Measurements from ENCODE around the gene SCARF2.
"Not testable (repeated sequence)": the region's sequence is repeated elsewhere in the genome, so short reads cannot be mapped to it uniquely, and the experiment has no call there.

Gene SCARF2

GRCh38 chr22:20378110-20378509 lies 59.5 kb downstream of the SCARF2 start:
- TF ChIP-seq CTCF (IDR thresholded peaks at IDR 0.05; ENCODE audit: borderline replicate concordance, extremely low read depth, low read length, poor library complexity, severe bottlenecking), result no peak
- no peak for TF ChIP-seq EZH2 (IDR thresholded peaks at IDR 0.05; ENCODE audit: borderline replicate concordance, low read depth, low read length, severe bottlenecking)
- Histone ChIP-seq H2AFZ (ENCODE audit: low read depth, low read length) (no peak overlapping the region), H3K27me3 (ENCODE audit: insufficient read depth, low read length, poor library complexity) (no peaks in the 10 kb centered on the region), H3K4me3 (ENCODE audit: low read depth in 1 of 2, low read length in 2 of 2) (no peak overlapping the region), H3K79me2 (ENCODE audit: insufficient read depth, low read length) (no peaks in the 10 kb centered on the region), H3K36me3 (ENCODE audit: insufficient read depth, low read length) (no peaks in the 10 kb centered on the region), H4K20me1 (ENCODE audit: insufficient read depth, low read length) (no peaks in the 10 kb centered on the region), H3K4me1 (ENCODE audit: insufficient read depth, low read length) (no peaks in the 10 kb centered on the region), H3K4me2 (ENCODE audit: insufficient read depth, low read length) (no peak overlapping the region), H3K9ac (ENCODE audit: low read depth, low read length) (no peak overlapping the region), H3K9me3 (ENCODE audit: insufficient read depth, low read length, severe bottlenecking) (no peaks in the 10 kb centered on the region), H3K27ac (ENCODE audit: low read length) (no peak overlapping the region)
- ATAC-seq (ENCODE audit: insufficient read depth, low read depth), result no peak
- no peak for DNase-seq

DNA sequence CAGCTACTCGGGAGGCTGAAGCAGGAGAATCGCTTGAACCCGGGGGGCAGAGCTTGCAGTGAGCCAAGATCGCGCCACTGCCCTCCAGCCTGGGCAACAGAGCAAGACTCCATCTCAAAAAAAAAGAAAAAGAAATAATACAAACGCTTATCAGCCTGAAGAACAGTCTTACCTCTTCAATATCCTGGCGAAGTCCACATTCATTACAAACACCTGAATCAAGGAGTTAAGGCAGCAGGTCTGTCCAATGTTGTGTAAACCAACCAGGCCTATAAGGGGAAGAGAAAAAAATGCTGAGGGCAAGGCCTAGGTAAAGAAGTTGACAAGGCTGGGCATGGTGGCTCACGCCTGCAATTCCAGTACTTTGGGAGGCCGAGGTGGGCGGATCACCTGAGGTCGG lies 60.6 kb downstream of the SCARF2 start:
- H3K9ac ChIP-seq (ENCODE audit: low read depth, low read length); H3K27ac ChIP-seq (ENCODE audit: low read length); ATAC-seq (ENCODE audit: insufficient read depth, low read depth); H2AFZ ChIP-seq (ENCODE audit: low read depth, low read length); H3K27me3 ChIP-seq (ENCODE audit: insufficient read depth, low read length, poor library complexity); H3K4me3 ChIP-seq (ENCODE audit: low read depth in 1 of 2, low read length in 2 of 2); H3K36me3 ChIP-seq (ENCODE audit: insufficient read depth, low read length); DNase-seq; H3K9me3 ChIP-seq (ENCODE audit: insufficient read depth, low read length, severe bottlenecking); H3K4me1 ChIP-seq (ENCODE audit: insufficient read depth, low read length); H4K20me1 ChIP-seq (ENCODE audit: insufficient read depth, low read length); H3K79me2 ChIP-seq (ENCODE audit: insufficient read depth, low read length); H3K4me2 ChIP-seq (ENCODE audit: insufficient read depth, low read length): not testable (repeated sequence)

GRCh38 chr22:20376281-20376680 lies 61.3 kb downstream of the SCARF2 start:
- H3K27me3 ChIP-seq (ENCODE audit: insufficient read depth, low read length, poor library complexity); H2AFZ ChIP-seq (ENCODE audit: low read depth, low read length); H3K9me3 ChIP-seq (ENCODE audit: insufficient read depth, low read length, severe bottlenecking); H4K20me1 ChIP-seq (ENCODE audit: insufficient read depth, low read length); DNase-seq; ATAC-seq (ENCODE audit: insufficient read depth, low read depth); H3K27ac ChIP-seq (ENCODE audit: low read length); H3K4me3 ChIP-seq (ENCODE audit: low read depth in 1 of 2, low read length in 2 of 2); H3K79me2 ChIP-seq (ENCODE audit: insufficient read depth, low read length); H3K4me2 ChIP-seq (ENCODE audit: insufficient read depth, low read length); H3K9ac ChIP-seq (ENCODE audit: low read depth, low read length); H3K4me1 ChIP-seq (ENCODE audit: insufficient read depth, low read length); H3K36me3 ChIP-seq (ENCODE audit: insufficient read depth, low read length): not testable (repeated sequence)
